IMR-90 (cell line): ENCODE results near the gene SEPTIN10. TPM values are rescaled to one million over a fixed set of nuclear protein-coding genes. Genes with fewer than 3 reads are reported as not detected.

Source experiments
- ATAC-seq: fragments of 200-7000 bp; cut with Tn5 transposase; 2 replicates; pipeline ENCODE4 v1.9.1; 2020; ENCODE audit warnings: low read depth, mild to moderate bottlenecking, moderate library complexity
- BruUV-seq: library from RNA; stranded (reverse); fragments of 400-500 nt; replicated peaks from 2 replicates; lab custom pipeline; 2021; lab: Mats Ljungman, UMichigan
- CTCF ChIA-PET: fragments of 300-600 bp; formaldehyde crosslinking; extraction: SDS; loops from one replicate; lab custom pipeline; 2021; ENCODE audit warnings: antibody characterized with exemption; lab: Yijun Ruan, JAX
- POLR2A ChIA-PET: fragments of 300-600 bp; sonication (Branson Sonifier 250); formaldehyde crosslinking; loops from one replicate; lab custom pipeline; 2022; ENCODE audit warnings: antibody characterized with exemption; ENCODE audit not compliant: unreplicated experiment; lab: Charles Lee
- DNase-seq: peaks from one replicate; pipeline ENCODE4 v3.0.0; 2013
- H2AFZ ChIP-seq: replicated peaks from 2 replicates; pipeline ENCODE3; 2013; ENCODE audit warnings: low read length, mild to moderate bottlenecking; ENCODE audit not compliant: poor library complexity
- H2AK5ac ChIP-seq: 2 replicates; pipeline ENCODE4 v1.6.1; 2013; ENCODE audit warnings: low read depth, low read length, inconsistent platforms
- H2AK9ac ChIP-seq: replicated peaks from 2 replicates; pipeline ENCODE3; 2013; ENCODE audit warnings: mild to moderate bottlenecking, low read depth, low read length, moderate library complexity; ENCODE audit not compliant: poor library complexity
- H2BK120ac ChIP-seq: 2 replicates; pipeline ENCODE4 v1.6.1; 2013; ENCODE audit warnings: low read depth, low read length, inconsistent platforms
- H2BK15ac ChIP-seq: 3 replicates; pipeline ENCODE4 v1.6.1; 2013; ENCODE audit warnings: low read depth, low read length, inconsistent platforms
- H2BK20ac ChIP-seq: 2 replicates; pipeline ENCODE4 v1.6.1; 2013; ENCODE audit warnings: low read depth, mild to moderate bottlenecking, inconsistent platforms, low read length, moderate library complexity
- H2BK5ac ChIP-seq: 2 replicates; pipeline ENCODE4 v1.6.1; 2013; ENCODE audit warnings: mild to moderate bottlenecking, low read depth, low read length, inconsistent platforms; ENCODE audit not compliant: poor library complexity, severe bottlenecking
- H3K14ac ChIP-seq: replicated peaks from 2 replicates; pipeline ENCODE4 v1.6.1; 2013; ENCODE audit warnings: low read depth, low read length, inconsistent platforms
- H3K18ac ChIP-seq: 2 replicates; pipeline ENCODE4 v1.6.1; 2013; ENCODE audit warnings: low read depth, low read length, control low read depth
- H3K23ac ChIP-seq: 2 replicates; pipeline ENCODE4 v1.6.1; 2013; ENCODE audit warnings: low read depth, low read length, inconsistent platforms
- H3K27ac ChIP-seq: 2 replicates; pipeline ENCODE4 v1.5.1; 2013; ENCODE audit warnings: mild to moderate bottlenecking, control low read depth, low read length; ENCODE audit not compliant: insufficient read depth
- H3K27me3 ChIP-seq: 2 replicates; pipeline ENCODE4 v1.6.1; 2013; ENCODE audit warnings: low read length; ENCODE audit not compliant: control insufficient read depth, insufficient read depth
- H3K36me3 ChIP-seq: 2 replicates; pipeline ENCODE4 v1.6.1; 2013; ENCODE audit warnings: low read length, mixed read lengths; ENCODE audit not compliant: control insufficient read depth, insufficient read depth
- H3K4ac ChIP-seq: 2 replicates; pipeline ENCODE4 v1.6.1; 2013; ENCODE audit warnings: low read depth, low read length, inconsistent platforms
- H3K4me1 ChIP-seq: 2 replicates; pipeline ENCODE4 v1.6.1; 2013; ENCODE audit warnings: low read length, mixed read lengths; ENCODE audit not compliant: control insufficient read depth, insufficient read depth
- H3K4me2 ChIP-seq: 2 replicates; pipeline ENCODE4 v1.6.1; 2013; ENCODE audit warnings: low read depth, mild to moderate bottlenecking, control low read depth, low read length, moderate library complexity
- H3K4me3 ChIP-seq: 2 replicates; pipeline ENCODE4 v1.5.1; 2013; ENCODE audit warnings: low read depth, mild to moderate bottlenecking, control low read depth, low read length, moderate library complexity; ENCODE audit not compliant: insufficient read depth
- H3K56ac ChIP-seq: 2 replicates; pipeline ENCODE4 v1.6.1; 2013; ENCODE audit warnings: low read length, inconsistent platforms; ENCODE audit not compliant: insufficient read depth; ENCODE audit errors: extremely low read depth
- H3K79me1 ChIP-seq, 2 experiments: 2 replicates each; pipeline ENCODE4 v1.6.1; 2013; ENCODE audit warnings: low read length in 2 of 2, inconsistent platforms in 1 of 2, low read depth in 1 of 2
- H3K9ac ChIP-seq: 2 replicates; pipeline ENCODE4 v1.6.1; 2013; ENCODE audit warnings: low read depth, low read length, control low read depth
- H3K9me1 ChIP-seq: 2 replicates; pipeline ENCODE4 v1.6.1; 2013; ENCODE audit warnings: low read length, inconsistent platforms; ENCODE audit not compliant: insufficient read depth
- H3K9me3 ChIP-seq: 2 replicates; pipeline ENCODE4 v1.6.1; 2013; ENCODE audit warnings: low read length; ENCODE audit not compliant: control insufficient read depth, insufficient read depth
- H4K20me1 ChIP-seq: 2 replicates; pipeline ENCODE4 v1.6.1; 2013; ENCODE audit warnings: low read length, inconsistent platforms; ENCODE audit not compliant: insufficient read depth
- H4K5ac ChIP-seq: 2 replicates; pipeline ENCODE4 v1.6.1; 2013; ENCODE audit warnings: mild to moderate bottlenecking, low read depth, low read length, control low read depth
- H4K8ac ChIP-seq, 2 experiments: 2 replicates each; pipeline ENCODE4 v1.6.1; 2013; ENCODE audit warnings: low read depth in 2 of 2, low read length in 2 of 2, control low read depth in 1 of 2, inconsistent platforms in 1 of 2
- H4K91ac ChIP-seq: 2 replicates; pipeline ENCODE4 v1.6.1; 2013; ENCODE audit warnings: low read depth, low read length, inconsistent platforms; ENCODE audit not compliant: insufficient read depth
- BHLHE40 ChIP-seq: fragments of 150-350 bp; IDR thresholded peaks from 2 replicates; pipeline ENCODE4 v1.6.1; 2016; ENCODE audit warnings: mild to moderate bottlenecking, low read depth, low read length
- CEBPB ChIP-seq: IDR thresholded peaks from 2 replicates; pipeline ENCODE4 v1.6.1; 2012; ENCODE audit warnings: low read depth, low read length, improper control_type of control experiment
- MAZ ChIP-seq: IDR thresholded peaks from 2 replicates; pipeline ENCODE4 v1.6.1; 2012; ENCODE audit warnings: low read depth, mild to moderate bottlenecking, low read length, improper control_type of control experiment, moderate library complexity, borderline replicate concordance
- MXI1 ChIP-seq: IDR thresholded peaks from 2 replicates; pipeline ENCODE4 v1.6.1; 2012; ENCODE audit warnings: low read depth, mild to moderate bottlenecking, low read length, moderate library complexity, borderline replicate concordance
- RAD21 ChIP-seq: IDR thresholded peaks from 2 replicates; pipeline ENCODE4 v1.6.1; 2012; ENCODE audit warnings: low read length, improper control_type of control experiment
- RCOR1 ChIP-seq: IDR thresholded peaks from 2 replicates; pipeline ENCODE4 v1.6.1; 2012; ENCODE audit warnings: mild to moderate bottlenecking, low read length, improper control_type of control experiment; ENCODE audit not compliant: insufficient replicate concordance
- RFX5 ChIP-seq: IDR thresholded peaks from 2 replicates; pipeline ENCODE4 v1.8.0; 2012; ENCODE audit warnings: low read depth, mild to moderate bottlenecking, low read length, moderate library complexity
- WGBS, 2 experiments: methylation state at CpG; one replicate each; pipeline versions ENCODE4 v1.1.5 to v1.1.7; 2013; ENCODE audit warnings: missing lambda C conversion rate in 2 of 2; ENCODE audit not compliant: insufficient read length in 1 of 2; ENCODE audit errors: extremely low coverage in 2 of 2; 5-methylcytosine and 5-hydroxymethylcytosine counted together
- dilution Hi-C: fragments of 300-500 bp; cut with HindIII; formaldehyde crosslinking; loops from one replicate; pipeline ENCODE4 v1.14.3; 2018; ENCODE audit warnings: low sequenced_read_pairs; ENCODE audit not compliant: unreplicated experiment
- in situ Hi-C: fragments of 300-500 bp; cut with MboI; formaldehyde crosslinking; loops from 3 replicates; pipeline ENCODE4 v1.14.3; 2019; ENCODE audit warnings: low sequenced_read_pairs, inconsistent platforms, mixed read lengths
- intact Hi-C: fragments of 100-400 bp; cut with micrococcal nuclease; formaldehyde crosslinking; loops from 2 replicates; pipeline ENCODE4 v1.10.0; 2022
- polyA plus RNA-seq, 3 experiments: library from polyadenylated mRNA; depleted of rRNA; stranded (reverse); fragments of >200 nt; gene quantifications; 2 replicates each; pipeline ENCODE4 v1.2.3, GENCODE V29; 2012; ENCODE audit warnings: low replicate concordance in 1 of 3
- total RNA-seq: library from RNA; depleted of rRNA; stranded (reverse); fragments of >200 nt; gene quantifications from 2 replicates; pipeline ENCODE4 v1.2.3, GENCODE V29; 2012
- TF ChIP-seq, protein P1 (sequence below): fragments of 150-350 bp; IDR thresholded peaks from 2 replicates; pipeline ENCODE4 v1.6.1; 2016; ENCODE audit warnings: low read depth, mild to moderate bottlenecking, low read length, moderate library complexity, borderline replicate concordance
- TF ChIP-seq, protein P2 (sequence below): conservative IDR thresholded peaks from 2 replicates; pipeline ENCODE4 v1.5.1; 2012; ENCODE audit warnings: mild to moderate bottlenecking, low read depth, low read length, improper control_type of control experiment
- TF ChIP-seq, protein P3 (sequence below): fragments of 150-350 bp; IDR thresholded peaks from 2 replicates; pipeline ENCODE4 v1.6.1; 2017; ENCODE audit warnings: mild to moderate bottlenecking, antibody characterized with exemption, low read length, low read depth

Gene SEPTIN10
- total and polyA plus RNA-seq, 2 of the 4 experiments (the other 2 are of a cell fraction), result 55.4 to 82.6 TPM

DNA sequence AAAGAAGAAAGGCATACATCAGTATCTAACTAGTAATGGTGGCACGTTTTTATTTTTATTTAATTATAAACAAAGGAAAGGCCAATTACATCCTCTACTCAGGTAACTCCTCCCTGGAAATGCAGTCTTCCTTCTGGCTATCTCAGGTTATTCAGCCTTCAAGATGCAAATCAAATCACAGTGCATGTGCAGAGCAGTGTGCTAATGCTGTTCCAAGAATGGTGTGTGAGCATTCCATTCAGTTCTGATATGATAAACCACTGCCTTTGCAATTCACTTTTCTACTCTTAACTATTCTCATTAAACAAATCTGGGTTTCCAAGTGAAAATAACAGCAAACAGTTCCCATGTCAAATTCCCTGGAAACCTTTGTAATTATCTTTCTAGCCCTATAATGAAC, 38.4 kb downstream of the SEPTIN10 start:
- ATAC-seq, result no peak
- H3K9ac ChIP-seq, result no peak overlapping the region
- H3K4me3 ChIP-seq, result no peak overlapping the region
- no peak for DNase-seq
- H3K23ac ChIP-seq, result no peak overlapping the region
- H3K27me3 ChIP-seq, result no peaks in the 10 kb centered on the region
- H3K9me1 ChIP-seq, result peaks cover 3% of the 10 kb centered on the region
- no peaks in the 10 kb centered on the region for H3K9me3 ChIP-seq
- H3K56ac ChIP-seq, result no peak overlapping the region
- no CpG with 5 or more reads among the region's 1 CpG for WGBS, 2 experiments
- no peak overlapping the region for H3K14ac ChIP-seq
- H3K79me1 ChIP-seq, result peaks cover 7 to 12% of the 10 kb centered on the region in 2 experiments; a peak in 3 of 4 replicates
- no peak overlapping the region for H2BK15ac ChIP-seq
- POLR2A ChIA-PET, result no interaction called here
- no peak overlapping the region for H3K18ac ChIP-seq
- no peak overlapping the region for H4K8ac ChIP-seq
- dilution Hi-C loops (no loop called here), in situ Hi-C loops (no loop called here), intact Hi-C loops (loop anchor here (5.0 to 10.0 kb wide), 3 partner anchors 61 to 142 kb away; no protein-coding TSS in a partner anchor)
- H2AFZ ChIP-seq, result no peak overlapping the region
- no peak overlapping the region for H3K4me2 ChIP-seq
- no peak overlapping the region for H3K27ac ChIP-seq
- no peaks in the 10 kb centered on the region for H4K20me1 ChIP-seq
- no peak overlapping the region for H2AK9ac ChIP-seq
- no peak overlapping the region for H2BK120ac ChIP-seq
- H4K5ac ChIP-seq, result no peak overlapping the region
- no TSS peak for BruUV-seq
- no peak overlapping the region for H2BK5ac ChIP-seq
- peaks cover 10% of the 10 kb centered on the region for H3K36me3 ChIP-seq
- no peak overlapping the region for H4K91ac ChIP-seq
- H3K4ac ChIP-seq, result no peak overlapping the region
- no peak for TF ChIP-seq CEBPB
- TF ChIP-seq RFX5, result no peak
- TF ChIP-seq, protein P1, sequence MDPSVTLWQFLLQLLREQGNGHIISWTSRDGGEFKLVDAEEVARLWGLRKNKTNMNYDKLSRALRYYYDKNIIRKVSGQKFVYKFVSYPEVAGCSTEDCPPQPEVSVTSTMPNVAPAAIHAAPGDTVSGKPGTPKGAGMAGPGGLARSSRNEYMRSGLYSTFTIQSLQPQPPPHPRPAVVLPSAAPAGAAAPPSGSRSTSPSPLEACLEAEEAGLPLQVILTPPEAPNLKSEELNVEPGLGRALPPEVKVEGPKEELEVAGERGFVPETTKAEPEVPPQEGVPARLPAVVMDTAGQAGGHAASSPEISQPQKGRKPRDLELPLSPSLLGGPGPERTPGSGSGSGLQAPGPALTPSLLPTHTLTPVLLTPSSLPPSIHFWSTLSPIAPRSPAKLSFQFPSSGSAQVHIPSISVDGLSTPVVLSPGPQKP, result no peak
- no peak for TF ChIP-seq MXI1
- no peak for TF ChIP-seq BHLHE40
- TF ChIP-seq MAZ, result no peak
- no peak for TF ChIP-seq RAD21
- TF ChIP-seq, protein P2, sequence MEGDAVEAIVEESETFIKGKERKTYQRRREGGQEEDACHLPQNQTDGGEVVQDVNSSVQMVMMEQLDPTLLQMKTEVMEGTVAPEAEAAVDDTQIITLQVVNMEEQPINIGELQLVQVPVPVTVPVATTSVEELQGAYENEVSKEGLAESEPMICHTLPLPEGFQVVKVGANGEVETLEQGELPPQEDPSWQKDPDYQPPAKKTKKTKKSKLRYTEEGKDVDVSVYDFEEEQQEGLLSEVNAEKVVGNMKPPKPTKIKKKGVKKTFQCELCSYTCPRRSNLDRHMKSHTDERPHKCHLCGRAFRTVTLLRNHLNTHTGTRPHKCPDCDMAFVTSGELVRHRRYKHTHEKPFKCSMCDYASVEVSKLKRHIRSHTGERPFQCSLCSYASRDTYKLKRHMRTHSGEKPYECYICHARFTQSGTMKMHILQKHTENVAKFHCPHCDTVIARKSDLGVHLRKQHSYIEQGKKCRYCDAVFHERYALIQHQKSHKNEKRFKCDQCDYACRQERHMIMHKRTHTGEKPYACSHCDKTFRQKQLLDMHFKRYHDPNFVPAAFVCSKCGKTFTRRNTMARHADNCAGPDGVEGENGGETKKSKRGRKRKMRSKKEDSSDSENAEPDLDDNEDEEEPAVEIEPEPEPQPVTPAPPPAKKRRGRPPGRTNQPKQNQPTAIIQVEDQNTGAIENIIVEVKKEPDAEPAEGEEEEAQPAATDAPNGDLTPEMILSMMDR, result no peak
- no peak for TF ChIP-seq RCOR1
- TF ChIP-seq, protein P3, sequence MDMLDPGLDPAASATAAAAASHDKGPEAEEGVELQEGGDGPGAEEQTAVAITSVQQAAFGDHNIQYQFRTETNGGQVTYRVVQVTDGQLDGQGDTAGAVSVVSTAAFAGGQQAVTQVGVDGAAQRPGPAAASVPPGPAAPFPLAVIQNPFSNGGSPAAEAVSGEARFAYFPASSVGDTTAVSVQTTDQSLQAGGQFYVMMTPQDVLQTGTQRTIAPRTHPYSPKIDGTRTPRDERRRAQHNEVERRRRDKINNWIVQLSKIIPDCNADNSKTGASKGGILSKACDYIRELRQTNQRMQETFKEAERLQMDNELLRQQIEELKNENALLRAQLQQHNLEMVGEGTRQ, result no peak
- CTCF ChIA-PET, result interaction anchor here (0.6 kb wide), 1 partner anchor 11 kb away, joined by 3 read pairs; no protein-coding TSS in a partner anchor
- H2BK20ac ChIP-seq, result no peak overlapping the region
- H2AK5ac ChIP-seq, result no peak overlapping the region
- no peaks in the 10 kb centered on the region for H3K4me1 ChIP-seq
